Measurements from ENCODE around the gene FALEC.
"Not testable (repeated sequence)": the region's sequence is repeated elsewhere in the genome, so short reads cannot be mapped to it uniquely, and the experiment has no call there.

Gene FALEC

DNA sequence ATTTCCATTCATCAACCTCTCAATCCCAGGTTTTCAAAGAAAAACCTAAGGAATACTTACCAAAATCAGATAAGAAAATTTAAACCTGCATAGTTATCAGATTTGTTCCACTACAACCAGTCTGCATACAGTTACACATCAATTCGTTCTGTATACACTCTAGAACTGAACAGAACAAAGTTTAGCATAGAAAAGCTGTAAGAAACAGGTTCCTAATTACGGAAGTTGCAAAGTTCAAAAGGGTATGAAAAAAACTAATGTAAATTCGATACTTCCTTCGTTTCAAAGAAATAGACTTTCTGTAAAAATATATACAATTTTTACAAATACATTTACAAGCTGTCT, 60.8 kb downstream of the FALEC start:
- DNase-seq, result no peak

DNA sequence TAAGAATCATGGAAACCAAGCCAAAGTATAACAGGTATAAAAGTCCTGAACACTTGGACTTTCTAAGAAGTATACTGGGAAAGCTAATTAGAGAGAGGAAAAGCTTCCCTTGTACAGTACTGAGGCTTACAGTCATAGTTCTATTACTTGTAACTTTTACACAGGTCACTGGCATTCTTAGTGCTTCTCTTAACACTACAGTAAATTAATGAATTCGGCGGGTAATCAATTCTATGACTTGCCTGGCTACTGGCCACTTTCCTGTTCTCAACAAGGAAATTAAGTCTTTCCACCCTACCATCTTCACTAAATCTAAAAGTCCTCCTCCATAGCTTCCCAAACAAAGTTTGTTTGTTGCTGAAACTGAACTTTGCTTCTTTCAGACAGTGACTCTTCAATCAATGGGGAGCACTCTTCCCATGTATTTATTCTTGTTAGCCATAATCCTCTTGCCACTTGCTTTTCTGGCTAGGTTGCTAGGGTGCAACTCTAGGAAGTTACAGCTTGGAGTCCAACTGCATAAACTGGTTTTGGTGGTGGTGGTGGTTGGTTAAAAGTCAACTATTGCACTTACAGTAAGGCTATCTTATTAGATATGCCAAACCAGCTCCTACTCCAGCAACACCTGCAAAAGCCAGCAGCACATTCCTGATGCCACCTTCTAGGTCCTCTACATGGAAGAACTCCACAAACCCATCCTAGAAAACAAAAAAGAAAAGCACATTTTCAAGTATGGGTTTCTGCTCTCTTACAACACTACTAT, 61.4 kb downstream of the FALEC start:
- DNase-seq, result no peak

DNA sequence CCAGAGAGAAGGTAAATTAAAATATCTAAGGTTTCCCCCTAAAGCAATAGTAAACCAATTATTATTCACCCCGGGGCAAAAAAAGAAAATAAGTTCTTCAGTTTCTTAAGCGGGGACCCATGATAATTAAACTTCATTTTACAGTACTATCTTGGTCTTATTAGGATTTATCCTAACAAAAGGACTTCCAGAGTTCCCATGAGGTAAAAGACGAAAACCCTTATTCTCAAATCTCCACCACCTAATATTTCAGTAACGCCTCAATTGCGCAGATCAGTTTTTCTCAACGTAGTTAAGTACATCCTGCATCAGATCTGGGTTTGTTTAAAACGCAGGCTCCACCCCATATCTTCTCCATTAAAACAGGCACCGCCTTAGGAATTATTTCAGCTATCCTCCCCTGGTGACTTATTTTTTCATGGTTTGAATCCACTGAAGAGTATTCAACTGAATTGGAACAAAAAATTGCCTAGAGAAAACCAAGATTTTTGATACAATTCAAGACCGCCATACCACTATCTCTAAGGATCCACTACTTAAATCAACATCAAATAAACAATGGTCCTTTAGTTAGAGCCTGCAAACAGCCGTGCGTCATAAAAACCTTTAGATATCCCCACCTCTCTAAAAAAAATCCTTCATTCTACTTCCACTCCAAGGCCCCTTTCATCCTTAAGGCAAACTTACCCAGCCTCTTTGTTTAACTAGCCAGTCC, 62.2 kb downstream of the FALEC start:
- no peak for DNase-seq

DNA sequence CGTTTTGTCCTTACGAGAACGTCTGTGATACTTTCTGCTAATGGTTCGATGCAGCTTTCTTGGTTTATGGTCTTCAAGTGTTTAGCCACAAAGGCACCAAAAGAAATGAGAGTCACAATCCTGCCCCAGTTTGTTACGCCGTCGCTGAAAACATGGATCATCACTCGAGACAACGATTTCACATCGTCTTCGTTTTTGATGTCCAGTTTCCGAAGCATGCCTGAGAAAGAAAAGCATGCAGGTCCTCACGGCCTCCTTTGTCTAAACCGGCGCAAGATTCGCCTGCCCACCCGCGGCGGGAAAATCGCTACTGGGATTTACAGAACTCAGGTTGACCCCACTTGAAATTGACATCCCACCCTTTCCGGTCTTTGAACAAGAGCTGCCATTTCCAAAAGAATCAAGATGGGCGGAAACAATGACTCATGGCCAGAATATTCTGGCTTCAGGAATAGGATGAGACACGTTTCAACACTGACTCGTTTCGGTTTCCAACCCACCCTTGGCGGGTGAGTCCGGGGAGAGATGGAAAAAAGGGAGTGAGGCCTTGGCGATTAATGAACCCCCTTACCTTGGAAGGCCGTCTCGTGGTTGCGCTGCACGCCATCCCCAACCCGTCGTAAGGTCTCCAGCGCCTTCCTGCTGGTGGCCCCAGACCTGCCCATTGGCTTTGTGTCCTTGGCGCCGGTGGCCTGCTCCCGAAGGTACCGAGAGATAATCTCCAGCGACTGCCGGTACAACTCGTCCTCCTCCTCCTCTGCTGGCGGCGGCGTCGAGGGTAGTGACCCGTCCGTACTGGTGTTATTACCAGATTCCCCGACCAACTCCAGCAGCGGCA, 62.9 kb downstream of the FALEC start:
- DNase-seq, result no peak

DNA sequence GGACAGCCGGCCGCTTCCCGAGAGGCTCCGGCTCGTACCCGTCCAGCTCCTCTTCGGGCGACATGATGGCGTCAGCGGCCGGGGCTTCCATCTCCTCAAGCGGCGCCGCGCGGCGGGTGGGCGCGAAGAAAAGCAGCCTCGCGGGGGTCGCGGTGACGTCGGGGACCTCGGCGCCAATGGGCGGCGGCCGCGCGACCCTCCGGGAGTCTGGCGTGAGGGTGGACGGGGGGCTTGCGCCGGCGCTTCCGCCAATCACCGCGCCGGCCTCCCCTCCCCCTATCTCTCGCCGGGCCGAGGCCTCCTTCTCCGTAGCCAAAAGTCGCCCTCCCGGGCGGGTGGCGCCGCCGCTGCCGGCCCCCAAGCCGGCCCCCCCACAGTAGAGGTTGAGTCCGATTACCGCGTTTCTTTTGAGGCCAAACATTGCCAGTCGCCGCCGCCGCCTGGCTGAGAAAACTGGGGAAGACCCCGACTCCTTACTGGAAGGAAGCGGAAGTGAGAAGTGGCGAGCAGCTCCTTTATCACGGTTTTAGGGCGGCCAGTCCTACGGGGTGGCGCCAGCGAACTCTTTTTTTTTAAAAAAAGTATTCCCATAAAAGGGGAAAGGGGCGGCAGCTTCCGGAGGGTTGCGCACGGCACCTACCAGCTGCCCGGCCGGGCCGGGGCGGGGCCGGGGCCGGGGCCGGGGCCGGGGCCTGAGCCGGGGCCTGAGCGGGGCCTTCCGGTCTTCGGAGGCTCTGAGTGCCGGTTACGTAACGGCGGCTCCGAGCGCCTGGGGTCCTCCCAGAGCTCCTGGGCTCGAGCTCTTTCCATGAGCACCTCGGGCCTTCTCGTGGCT, 63.8 kb downstream of the FALEC start, which contains the start of gene MCL1:
Gene MCL1 (minus strand): TSS at position 501 of the 835 bp plus-strand sequence. CDS start 80 bp downstream, at position 421.
- peak; percentile 74 for DNase-seq

DNA sequence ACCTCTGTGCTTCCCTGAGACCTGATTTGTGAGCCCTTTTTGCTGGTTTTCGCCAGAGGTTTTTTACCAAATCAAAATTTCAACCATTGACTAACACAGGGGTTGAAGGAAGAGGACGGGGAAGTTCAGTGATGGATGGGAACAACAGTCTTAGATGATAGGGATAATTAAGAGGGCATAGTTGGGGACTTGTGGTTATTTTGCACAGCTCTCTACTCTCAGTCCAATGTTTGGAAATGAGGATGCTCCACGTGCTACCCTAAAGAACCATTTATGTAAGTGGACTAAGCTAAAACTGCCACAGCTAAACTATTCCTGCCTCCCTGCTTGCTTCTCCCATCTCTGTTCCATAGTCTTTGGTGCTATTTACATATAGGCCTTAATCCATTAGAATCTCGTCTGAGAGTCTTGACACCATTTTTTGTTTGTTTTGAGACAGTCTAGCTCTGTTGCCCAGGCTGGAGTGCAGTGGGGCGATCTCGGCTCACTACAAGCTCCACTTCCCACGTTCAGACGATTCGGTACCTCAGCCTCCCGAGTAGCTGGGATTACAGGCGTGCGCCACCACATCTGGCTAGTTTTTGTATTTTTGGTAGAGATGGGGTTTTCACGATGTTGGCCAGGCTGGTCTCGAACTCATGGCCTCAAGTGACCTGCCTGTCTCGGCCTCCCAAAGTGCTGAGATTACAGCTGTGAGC, 64.5 kb downstream of the FALEC start:
- DNase-seq, result no peak

DNA sequence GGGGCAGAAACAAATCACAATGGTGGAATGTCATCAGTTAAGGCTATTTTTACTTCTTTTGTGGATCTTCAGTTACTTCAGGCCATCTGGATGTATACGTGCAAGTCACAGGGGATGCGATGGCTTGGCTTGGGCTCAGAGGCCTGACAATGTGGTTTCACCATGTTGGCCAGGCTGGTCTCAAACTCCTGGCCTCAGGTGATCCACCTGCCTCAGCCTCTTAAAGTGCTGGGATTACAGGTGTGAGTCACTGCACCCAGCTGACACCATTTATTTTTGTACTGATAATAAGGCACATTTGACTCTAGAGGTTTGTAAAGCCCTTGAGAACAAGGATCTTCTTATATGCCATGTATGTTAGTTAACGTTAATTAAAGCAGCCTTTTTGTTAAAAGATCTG, 65.4 kb downstream of the FALEC start:
- not testable (repeated sequence) for DNase-seq

DNA sequence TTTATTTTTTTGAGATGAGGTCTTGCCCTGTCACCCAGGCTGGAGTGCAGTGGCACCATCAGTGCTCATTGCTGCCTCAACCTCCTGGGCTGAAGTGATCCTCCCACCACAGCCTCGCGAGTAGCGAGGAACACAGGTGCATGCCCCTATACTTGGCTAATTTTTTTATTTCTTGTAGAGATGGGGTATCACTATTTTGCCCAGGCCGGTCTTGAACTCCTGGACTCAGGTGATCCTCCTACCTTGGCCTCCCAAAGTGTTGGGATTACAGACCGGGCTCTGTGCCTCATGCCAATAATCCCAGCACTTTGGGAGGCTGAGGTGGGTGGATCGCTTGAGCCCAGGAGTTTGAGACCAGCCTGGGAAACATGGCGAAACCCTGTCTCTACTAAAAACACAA, 65.9 kb downstream of the FALEC start:
- DNase-seq, result not testable (repeated sequence)

DNA sequence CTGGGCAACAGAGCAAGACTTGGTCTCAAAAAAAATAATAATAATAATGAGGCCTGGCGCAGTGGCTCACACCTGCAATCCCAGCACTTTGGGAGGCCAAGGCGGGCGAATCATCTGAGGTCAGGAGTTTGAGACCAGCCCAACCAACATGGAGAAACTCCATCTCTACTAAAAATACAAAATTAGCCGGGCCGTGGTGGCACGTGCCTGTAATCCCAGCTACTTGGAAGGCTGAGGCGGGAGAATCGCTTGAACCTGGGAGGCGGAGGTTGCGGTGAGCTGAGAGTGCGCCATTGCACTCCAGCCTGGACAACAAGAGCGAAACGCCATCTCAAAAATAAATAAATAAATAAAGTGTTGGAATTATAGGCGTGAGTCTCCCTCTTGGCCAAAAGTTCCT, 66.4 kb downstream of the FALEC start:
- not testable (repeated sequence) for DNase-seq

DNA sequence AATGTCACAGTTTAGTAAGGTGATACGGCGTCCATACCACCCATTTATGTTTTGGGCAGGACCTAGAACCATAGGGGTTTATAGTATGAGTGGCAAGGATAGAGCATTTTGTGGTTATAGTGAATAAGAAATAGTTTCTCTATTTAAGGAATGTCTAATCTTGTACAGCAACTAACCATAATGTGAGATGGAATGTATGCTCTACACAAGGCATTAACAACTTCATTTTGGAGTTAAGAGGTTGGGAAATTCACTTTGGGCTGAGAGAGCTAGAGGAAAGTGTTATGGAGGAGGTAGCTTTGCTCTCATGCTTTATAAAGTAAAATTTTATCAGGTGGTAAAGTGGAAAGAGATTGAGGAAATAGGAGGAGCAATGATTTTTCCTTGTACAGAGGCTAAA, 66.8 kb downstream of the FALEC start:
- no peak for DNase-seq
